NCI-H82 treated with DMSO at 0.1 percent for 48 hours (cell line): Measurements from ENCODE around the gene PLAGL2.

Source experiments
- DNase-seq: peaks from one replicate; lab custom pipeline; 2025; ENCODE audit not compliant: unreplicated experiment; lab: John Stamatoyannopoulos, UW

Gene PLAGL2

DNA sequence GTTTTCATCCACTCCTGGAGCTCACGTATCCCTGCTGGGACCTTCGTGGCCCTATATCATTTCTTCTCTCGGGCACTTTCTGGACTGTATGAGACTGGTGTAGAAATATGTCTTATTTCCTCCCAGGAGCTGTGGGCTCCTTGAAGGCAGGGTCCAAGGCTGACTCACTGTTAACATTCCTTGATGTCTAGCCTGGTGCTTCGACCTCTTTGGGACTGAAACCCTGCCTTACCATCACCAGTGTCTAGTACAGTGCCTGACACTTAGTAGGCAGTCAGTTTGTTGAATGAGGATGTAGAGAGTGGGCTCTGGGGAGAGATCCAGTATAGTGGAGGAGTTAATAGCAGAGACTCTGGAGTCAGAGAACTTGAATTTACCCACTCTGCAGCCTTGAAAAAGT is 23.7 kb upstream of the PLAGL2 start:
- no peak for DNase-seq

DNA sequence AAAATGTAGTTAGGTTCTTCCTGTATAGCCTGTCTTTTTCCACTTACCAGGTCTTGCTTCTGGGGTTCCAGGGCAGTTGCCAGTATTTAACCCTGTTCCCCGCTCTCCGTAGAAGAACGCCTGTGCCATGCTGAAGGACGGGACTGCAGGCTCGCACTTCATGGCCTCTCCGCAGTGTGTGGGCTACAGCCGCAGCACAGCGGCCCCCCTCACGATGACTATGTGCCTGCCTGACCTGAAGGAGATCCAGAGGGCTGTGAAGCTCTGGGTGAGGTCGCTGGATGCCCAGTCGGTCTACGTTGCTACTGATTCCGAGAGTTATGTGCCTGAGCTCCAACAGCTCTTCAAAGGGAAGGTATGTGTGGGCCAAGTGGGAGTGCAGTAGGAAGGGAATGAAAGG is 23.2 kb upstream of the PLAGL2 start:
- no peak for DNase-seq

DNA sequence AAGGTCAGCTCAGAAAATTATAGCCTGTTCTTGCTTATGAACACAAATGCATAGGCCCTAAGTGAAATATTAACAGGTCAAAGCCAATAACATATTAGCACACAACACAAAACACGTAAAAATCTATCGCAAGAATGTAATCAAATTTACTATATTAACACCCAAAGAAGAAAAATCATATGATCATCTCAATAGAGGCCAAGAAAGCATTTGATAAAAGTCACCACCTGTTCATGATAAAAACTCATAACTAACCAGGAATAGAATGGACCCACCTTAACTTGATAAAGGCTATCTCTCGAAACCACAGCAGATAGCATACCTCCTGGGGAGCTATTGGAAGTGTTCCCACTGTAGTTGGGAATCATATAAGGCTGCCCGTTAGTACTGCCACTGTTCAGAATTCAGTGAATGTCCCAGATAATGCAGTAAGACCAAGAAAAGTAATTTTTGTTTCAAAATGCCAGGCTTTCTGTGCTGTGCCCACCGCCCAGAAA is 21.8 kb upstream of the PLAGL2 start:
- no peak for DNase-seq

DNA sequence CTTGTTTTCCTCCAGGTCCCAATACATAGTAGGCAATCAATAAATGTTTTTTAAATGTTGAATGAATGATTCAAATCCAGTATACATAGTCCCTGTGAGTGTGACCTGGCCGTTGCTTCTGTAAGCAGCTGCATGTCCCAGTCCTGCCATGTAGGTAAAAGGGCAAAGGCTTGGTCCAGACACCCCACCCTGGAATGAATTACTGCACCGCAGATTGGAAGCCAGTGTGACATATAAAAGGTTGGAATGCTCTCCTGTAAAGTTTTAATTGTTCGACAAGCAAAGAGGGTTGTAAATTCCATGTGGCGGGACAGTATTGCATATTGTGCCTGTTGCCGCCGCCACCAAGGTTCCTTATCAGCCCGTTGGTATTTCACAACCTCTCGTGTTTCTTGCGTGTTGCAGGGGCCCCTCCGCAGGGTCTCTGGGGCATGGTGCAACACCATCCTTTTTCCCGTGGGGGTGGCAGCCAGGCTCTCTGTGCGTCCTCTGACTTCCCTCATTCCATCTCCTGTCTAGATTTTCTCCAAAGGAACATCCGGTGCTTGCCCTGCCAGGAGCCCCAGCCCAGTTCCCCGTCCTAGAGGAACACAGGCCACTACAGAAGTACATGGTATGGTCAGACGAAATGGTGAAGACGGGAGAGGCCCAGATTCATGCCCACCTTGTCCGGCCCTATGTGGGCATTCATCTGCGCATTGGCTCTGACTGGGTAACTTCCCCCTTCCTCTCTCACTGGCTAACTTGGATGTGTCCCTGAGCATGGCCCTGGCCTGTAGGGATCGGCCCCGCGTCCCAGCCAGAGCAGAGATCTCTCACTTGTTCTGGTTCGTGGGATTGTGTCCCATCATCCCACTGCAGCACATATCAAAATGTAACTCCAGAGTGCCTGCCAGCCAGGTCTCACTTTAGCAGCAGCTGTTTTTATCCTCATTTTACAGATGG is 20.5 kb upstream of the PLAGL2 start:
- no peak for DNase-seq

DNA sequence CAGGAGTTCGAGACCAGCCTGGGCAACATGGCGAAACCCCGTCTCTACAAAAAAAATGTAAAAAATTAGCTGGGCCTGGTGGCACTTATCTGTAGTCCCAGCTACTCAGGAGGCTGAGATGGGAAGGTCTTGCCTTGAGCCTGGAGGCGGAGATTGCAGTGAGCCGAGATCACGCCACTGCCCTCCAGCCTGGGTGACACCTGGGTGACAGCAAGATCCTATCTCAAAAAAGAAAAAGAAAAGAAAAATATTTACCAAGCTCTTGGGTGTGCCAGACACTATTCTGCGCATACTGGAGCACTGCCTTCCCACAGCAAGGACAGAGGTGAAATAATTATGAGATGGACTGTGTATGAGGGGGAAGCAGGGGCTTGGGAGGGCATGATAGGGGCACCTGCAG is 19.8 kb upstream of the PLAGL2 start:
- DNase-seq = no peak

DNA sequence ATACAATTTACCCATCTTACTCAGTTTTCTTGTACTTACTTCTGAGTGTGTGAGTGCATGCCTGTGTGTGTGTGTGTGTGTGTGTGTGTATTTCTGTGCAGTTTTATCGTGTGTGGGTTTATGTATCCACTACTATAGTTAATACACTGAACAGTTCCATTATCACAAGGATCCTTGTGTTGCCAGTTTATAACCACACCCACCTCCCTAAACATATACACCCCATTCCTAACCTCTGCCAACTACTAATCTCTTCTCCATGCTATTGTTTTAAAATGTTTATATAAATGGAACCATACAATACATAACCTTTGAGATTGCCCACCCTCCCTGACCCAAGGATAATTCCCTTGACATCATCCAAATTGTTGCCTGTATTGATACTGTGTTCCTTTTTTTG is 18.8 kb upstream of the PLAGL2 start:
- no peak for DNase-seq

DNA sequence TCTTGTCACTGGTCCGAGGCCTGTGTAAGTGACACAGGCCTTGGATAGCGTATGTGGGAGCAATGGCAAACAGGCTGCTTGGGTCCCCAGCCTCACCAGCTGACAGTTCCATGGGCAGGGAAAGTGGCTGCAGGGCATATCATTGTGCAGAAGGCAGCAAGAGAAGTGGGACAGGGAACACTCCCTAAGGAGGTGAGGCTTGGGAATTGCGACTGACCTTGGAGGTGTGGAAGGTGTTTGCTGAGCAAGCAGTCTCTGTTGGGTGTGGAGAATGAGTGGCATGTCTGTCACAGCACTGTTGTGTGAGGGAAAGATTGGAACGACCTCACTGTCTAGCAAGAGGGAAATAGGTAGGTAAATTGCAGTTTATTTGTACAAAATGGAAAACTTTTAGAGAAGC is 16.9 kb upstream of the PLAGL2 start:
- no peak for DNase-seq

DNA sequence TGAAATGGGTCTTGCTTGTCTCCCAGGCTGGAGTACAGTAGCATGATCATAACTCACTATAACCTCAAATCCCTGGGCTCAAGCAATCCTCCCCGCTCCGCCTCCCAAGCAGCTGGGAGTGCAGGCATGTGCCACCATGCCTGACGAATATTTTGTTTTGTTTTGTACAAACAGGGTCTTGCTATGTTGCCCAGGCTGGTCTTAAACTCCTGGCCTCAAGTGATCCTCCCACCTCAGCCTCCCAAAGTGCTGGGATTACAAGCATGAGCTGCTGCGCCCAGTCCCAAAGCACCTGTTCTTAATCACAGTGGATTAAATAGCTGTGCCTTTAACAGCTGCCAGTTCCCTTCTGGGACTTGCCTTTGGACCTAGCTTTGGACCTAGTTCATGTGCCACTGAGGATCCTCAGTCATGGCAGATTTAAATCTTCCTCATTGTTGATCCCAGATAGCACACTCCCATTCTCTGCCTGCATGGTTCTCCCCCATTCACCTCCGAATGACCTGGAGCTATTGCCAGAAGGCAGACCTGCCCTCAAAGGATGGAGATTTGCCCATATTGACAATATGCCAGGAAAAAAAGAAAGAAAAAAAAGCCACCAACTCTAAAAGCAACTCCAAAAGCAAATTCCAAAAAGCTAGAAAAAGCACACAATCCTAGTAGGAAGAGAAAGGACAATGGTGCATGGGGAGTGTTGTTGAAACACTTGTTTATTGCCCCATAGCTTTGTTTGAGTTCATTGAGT is 10.8 kb upstream of the PLAGL2 start:
- no peak for DNase-seq

DNA sequence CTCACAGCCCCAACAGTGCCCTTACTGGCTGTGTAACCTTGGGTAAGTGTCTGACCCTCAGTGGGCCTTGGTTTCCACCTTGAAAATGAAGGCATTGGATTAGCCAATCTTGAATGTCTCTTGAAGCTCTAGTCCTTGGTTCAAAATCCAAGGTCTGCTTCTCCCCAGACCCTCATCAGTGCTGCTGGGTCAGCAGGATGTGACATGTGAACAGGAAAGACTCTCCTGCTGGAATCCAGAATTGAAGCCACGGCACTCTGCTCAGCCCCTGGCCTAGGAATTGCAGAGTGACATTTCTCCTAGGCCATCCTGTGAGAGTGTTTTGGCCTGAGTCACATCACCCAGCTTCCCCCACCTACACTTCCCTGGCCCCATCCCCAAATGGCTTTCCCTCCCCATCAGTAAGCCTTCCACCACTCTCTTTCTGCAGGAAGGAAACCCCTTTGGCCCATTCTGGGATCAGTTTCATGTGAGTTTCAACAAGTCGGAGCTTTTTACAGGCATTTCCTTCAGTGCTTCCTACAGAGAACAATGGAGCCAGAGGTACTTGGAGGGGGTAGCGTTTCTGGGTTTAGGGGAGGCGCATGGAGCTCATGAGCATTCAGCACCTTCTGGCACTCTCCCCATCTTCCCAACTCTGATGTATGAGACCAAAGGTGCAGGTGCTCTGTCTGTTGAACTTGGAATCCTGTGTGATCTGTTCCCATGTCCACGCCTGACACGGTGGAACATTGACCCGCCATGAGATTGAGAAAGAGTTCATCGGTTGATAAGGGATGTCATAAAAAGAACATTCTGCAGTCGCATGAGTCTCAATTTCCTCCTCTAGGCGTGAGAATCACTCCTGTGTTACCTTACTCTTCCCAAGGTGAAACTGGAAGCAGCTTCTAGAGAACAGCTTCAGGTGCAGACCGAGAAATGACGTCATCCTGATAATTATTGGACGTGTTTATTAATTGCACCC is 8.9 kb upstream of the PLAGL2 start:
- no peak for DNase-seq

DNA sequence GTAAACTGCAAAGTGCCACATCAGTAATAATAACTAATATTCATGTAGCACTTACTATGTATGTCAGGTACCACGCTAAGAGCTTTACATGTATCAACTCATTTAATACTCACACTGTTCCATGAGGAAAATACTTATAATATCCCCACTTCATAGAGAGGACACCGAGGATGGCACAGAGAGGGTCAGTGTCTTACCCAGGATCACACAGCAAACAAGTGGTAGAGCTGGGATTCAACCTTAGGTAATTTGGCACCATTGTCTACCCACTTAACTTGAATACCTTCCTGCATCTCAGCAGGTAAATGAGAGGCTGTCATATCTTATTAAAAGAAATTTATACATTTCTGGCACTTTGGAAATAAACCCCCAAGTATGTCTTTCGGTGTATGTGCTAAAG is 8.2 kb upstream of the PLAGL2 start:
- DNase-seq = no peak

DNA sequence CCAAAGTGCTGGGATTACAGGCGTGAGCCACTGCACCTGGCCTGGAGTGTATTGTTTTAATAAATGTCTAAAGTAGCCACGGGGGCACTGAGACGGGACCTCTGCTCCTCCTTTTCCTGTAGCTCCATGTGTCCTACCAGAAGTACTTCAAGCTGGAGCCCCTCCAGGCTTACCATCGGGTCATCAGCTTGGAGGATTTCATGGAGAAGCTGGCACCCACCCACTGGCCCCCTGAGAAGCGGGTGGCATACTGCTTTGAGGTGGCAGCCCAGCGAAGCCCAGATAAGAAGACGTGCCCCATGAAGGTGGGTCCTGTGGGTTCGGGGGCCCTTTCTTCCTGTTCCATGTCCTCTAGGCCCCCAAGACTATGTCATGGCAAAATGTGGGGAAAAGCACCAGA is 7.6 kb upstream of the PLAGL2 start:
- no peak for DNase-seq

DNA sequence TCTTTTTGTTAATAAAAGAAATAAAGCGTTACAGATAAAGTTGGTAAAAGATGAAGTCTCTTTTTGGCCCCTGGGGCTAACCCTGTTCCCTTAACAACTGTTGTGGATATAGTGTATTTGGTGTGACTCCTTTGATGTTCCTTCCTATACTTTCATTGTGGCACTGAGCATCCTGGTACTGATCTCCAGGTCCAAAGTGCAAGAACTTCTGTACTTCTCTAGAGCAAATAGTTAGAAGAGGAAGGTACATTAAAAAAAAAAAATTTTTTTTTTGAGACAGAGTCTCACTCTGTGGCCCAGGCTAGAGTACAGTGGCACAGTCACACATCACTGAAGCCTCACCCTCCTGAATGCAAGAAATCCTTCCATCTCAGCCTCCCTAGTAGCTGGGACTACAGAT is 6.3 kb upstream of the PLAGL2 start:
- no peak for DNase-seq

DNA sequence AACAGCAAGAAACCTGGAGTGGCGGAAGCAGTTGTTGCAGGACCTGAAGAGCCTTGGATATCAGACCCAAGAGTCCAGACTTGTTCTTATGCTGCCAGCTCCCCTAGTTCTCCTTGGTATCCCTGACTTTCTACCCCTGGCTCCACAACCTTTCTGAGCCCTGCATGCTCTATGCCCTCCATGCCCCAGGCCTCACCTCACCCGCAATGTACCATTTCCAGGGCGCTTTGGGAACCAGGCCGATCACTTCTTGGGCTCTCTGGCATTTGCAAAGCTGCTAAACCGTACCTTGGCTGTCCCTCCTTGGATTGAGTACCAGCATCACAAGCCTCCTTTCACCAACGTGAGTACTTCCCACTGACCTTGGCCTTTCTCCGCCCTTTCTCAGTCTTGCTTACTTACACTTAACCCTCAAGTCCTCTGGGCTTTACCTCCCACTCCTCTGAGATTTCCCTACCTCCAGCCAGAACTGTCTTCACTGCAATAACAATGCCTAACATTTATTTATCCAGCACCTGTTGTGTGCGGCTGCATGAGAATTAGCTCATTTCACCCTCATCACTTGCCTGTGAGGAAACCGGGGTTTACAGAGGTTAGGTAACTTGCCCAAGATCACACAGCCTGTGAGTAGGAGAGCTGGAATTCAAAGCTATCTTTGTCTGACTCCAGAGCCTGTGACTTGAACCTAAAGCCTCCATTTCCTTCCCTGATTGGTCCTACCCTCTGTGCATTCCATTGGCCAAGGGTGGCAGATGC is 2.5 kb upstream of the PLAGL2 start:
- no peak for DNase-seq

DNA sequence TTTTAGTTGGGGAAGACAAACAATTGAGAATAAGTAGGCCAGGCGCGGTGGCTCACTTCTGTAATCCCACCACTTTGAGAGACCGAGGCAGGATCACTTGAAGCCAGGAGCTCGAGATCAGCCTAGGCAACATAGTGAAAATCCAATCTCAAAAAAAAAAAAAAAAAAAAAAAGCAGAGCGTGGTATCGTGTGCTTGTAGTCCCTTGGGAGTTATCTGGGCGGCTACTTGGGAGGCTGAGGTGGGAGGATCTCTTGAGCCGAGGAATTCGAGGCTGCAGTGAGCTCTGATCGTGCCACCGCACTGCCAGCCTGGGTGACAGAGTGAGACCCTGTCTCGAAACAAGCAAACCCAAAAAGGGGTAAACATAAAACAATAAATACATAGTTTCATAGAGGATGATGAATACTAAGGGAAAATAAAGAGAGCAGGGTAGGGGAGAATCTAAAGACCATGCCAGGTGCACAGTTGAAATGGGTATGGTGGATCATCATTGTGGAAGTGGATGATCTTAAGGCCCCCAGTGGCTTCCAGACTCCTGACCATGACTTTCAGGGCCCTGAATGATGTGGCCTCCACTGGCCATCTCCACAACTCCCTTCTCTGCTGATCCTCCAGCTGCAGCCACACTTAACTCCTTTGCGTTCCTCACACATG is 1.1 kb upstream of the PLAGL2 start:
- no peak for DNase-seq

DNA sequence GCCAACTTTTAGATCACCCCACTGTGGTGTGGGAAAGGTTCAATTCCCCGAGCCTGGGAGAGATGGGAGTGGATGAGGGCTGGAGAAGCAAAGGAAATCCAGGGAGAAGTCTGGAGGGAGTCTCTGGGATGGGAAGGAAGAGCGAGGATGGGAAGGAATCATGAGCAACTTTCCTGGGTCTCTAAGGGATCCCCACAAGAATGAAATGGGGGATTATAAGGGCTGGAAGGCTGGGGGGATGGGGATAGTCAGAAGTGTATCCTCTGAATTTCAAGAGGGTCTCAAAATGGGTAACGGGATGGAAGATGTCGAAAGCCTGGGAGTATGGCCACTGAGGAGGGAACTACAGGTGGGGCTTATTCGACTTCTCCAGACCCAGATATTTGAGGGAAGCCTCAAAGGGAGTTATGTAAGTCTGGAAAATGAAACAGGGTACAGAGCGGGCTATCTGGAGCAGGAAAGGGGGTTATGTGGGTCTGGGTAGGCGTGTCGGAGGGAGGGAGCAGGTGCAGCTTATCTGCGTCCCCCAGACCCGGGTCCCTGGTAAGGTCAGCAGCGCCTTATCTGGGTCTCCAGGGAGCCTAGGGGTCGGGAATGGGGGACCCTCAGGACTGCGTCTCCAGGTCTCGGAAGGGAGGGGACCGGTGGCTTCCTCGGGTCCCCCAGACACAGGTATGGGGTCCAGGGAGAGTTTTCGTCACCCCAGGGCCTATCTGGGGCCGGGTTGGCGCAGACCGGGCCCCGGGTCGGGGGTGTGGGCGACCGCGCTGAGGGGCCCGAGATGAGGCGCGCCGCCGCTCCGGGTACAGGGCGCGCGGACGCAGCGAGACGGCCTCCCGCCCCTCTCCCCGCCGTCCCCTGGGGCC is 550 bp downstream of the PLAGL2 start:
- DNase-seq = no peak

DNA sequence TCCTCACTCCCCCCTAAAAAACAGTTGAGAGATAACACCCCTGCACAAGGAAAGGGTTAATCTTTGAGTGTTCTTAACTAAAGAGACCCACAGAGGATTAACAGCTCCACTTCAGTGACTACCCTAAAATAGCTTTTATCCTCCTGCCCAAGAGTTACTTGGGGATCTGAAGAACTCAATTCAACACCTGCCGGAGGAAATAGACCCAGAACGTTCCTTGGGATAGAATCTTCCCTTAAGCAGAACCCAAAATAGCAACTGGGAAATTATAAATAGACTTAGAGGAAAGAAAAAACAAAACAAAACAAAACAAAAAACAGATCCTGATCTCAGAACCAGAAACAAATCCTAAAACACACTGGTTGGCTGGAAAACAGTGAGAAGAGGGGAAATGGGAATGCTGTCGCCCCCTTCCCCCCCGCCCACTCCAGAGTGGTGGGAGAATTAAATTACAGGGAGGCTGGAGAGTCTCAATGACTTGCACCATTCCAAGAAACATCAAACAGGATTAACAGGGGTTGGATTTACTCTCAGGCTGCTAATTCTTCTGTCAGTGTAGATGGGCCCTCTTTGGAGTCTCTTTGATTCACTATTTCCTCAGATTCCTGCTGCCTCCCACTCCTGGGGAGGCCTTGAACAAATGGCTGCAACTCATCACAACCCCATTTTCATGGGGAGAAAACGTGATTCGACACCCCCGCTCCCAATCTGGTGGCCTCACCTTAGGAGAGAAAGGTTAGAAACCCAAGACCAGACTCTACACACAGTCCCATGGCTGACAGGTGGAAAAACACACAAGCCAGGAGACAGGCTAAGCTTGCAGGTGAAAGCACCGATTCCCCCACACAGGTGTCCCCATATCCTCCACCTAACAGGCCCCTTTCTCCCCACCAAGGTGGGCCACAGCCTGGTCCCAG is 1.4 kb downstream of the PLAGL2 start:
- DNase-seq = peak; percentile 82

DNA sequence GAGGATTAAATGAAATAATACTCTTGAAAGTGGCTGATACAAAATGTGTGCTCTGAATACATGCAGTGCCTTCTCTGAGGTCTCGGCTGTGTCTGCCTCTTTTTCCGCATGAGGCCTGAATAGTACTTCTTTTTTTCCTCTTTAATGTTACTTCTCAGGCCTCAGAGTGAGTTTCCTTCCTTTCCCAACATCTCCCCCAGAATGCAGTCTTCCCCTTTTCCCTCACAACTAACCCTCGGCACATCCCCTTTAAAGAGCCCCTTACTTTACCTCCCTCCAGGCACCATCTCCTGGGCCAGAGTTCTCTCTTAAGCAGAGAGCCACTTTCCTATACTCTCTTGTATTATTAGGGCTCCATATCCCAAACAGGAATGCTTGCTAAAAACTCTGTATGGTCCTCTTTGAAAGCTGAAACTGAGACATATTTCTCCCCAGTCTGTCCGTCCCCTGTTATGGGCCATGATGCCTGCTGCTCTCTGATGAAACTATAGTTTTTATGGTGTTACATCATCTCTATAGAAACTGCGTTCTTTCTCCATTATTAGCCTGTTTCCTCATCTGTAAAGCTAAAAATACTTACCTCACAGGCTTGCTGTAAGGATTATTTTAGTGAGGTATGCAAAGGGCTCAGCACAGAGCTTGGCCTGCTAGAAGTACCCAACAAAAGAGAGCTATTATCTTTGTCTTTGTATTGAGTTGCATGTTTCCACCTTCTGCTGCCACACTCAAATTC is 2.3 kb downstream of the PLAGL2 start:
- no peak for DNase-seq
